Small intestine (tissue), 7 donors: ENCODE results near the gene DNAJC25. TPM values are rescaled to one million over a fixed set of nuclear protein-coding genes. Genes with fewer than 3 reads are reported as not detected.

Source experiments
- DNase-seq, 2 donors: peaks; one replicate each; pipeline versions ENCODE4 v3.0.0 to v3.0.0-alpha.2; 2013
- FAIRE-seq: peaks from 2 replicates; lab custom pipeline; 2012; peaks lifted over from hg19 to GRCh38; lab: Jason Lieb, UNC
- H3K27ac ChIP-seq, 3 donors: one replicate each; pipeline ENCODE4 v1.5.1; 2013; ENCODE audit warnings: low read length in 2 of 3, mild to moderate bottlenecking in 2 of 3, control low read depth in 1 of 3, inconsistent platforms in 1 of 3, low read depth in 1 of 3, moderate library complexity in 1 of 3
- H3K27me3 ChIP-seq, 3 donors: one replicate each; pipeline ENCODE4 v1.6.1; 2013; ENCODE audit warnings: low read length in 3 of 3, inconsistent platforms in 1 of 3; ENCODE audit not compliant: control insufficient read depth in 3 of 3, insufficient read depth in 3 of 3
- H3K36me3 ChIP-seq, 3 donors: one replicate each; pipeline ENCODE4 v1.6.1; 2013; ENCODE audit warnings: low read length in 3 of 3, inconsistent platforms in 1 of 3, low read depth in 1 of 3, mild to moderate bottlenecking in 1 of 3, moderate library complexity in 1 of 3; ENCODE audit not compliant: control insufficient read depth in 3 of 3, insufficient read depth in 2 of 3
- H3K4me1 ChIP-seq, 3 donors: one replicate each; pipeline ENCODE4 v1.6.1; 2013; ENCODE audit warnings: low read length in 2 of 3, inconsistent platforms in 1 of 3, low read depth in 1 of 3, mild to moderate bottlenecking in 1 of 3, moderate library complexity in 1 of 3; ENCODE audit not compliant: control insufficient read depth in 3 of 3, insufficient read depth in 2 of 3
- H3K4me3 ChIP-seq, 3 donors: one replicate each; pipeline ENCODE4 v1.5.1; 2013; ENCODE audit warnings: low read length in 3 of 3, control low read depth in 1 of 3, inconsistent platforms in 1 of 3, low read depth in 1 of 3, mild to moderate bottlenecking in 1 of 3, moderate library complexity in 1 of 3
- H3K9me3 ChIP-seq, 2 donors: one replicate each; pipeline ENCODE4 v1.6.1; 2013; ENCODE audit warnings: low read depth in 1 of 2, low read length in 1 of 2; ENCODE audit not compliant: control insufficient read depth in 2 of 2, insufficient read depth in 1 of 2
- WGBS, 3 donors: extraction: QIAGEN DNeasy Blood & Tissue Kit; methylation state at CpG; one replicate each; pipeline ENCODE4 v1.1.7; 2013; 5-methylcytosine and 5-hydroxymethylcytosine counted together
- polyA plus RNA-seq, 4 donors: library from polyadenylated mRNA; stranded (reverse) in 3 of 4; unstranded in 1 of 4; fragments of 200-250 nt in 3 of 4; fragments of 120-200 nt in 1 of 4; gene quantifications; one replicate each; pipeline versions ENCODE4 v1.2.1 to v1.2.3, GENCODE V29; 2013
- donor health status: healthy with polysubstance abuse.
- donor health status: control.
- donor health status: control.
- donor health status: Bipolar disorder and iron deficiency.
- donor health status: healthy.

Gene DNAJC25
- polyA plus RNA-seq, 4 donors = 2.7 to 14.3 (median 7.2) TPM

DNA sequence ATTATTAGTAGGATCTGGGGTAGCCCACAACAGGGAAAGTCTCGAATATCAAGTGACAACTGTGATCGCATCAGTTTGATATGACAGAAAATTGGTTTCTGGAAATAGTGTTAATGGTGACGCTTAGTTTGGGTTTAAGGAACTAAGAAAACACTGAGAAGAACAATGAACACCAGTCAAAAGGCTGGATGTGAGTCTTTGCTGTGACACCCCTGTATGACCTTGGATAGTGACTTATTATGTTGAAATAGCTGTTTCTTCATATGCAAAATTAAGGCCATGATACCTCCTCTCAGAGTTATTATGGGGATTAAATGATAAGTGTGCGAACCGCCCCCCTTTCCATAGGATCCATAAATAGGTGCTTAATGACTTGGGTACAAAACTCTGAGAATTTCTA, 926 bp downstream of the DNAJC25 start:
- FAIRE-seq = no peak
- Histone ChIP-seq H3K36me3 (no peaks in the 10 kb centered on the region), H3K9me3 (no peaks in the 10 kb centered on the region), H3K27ac (peak overlapping the region; percentile 79 to 91 (median 81)), H3K4me1 (peaks cover 9 to 25% (median 22%) of the 10 kb centered on the region in 3 donors), H3K4me3 (peak overlapping the region; percentile 82 to 89 (median 86)), H3K27me3 (no peaks in the 10 kb centered on the region)
- peak in 1 of 2 donors; percentile 58 for DNase-seq
- WGBS, 3 donors = 5 to 32% (median 16%) methylated on average over 5 of the region's 5 CpGs

DNA sequence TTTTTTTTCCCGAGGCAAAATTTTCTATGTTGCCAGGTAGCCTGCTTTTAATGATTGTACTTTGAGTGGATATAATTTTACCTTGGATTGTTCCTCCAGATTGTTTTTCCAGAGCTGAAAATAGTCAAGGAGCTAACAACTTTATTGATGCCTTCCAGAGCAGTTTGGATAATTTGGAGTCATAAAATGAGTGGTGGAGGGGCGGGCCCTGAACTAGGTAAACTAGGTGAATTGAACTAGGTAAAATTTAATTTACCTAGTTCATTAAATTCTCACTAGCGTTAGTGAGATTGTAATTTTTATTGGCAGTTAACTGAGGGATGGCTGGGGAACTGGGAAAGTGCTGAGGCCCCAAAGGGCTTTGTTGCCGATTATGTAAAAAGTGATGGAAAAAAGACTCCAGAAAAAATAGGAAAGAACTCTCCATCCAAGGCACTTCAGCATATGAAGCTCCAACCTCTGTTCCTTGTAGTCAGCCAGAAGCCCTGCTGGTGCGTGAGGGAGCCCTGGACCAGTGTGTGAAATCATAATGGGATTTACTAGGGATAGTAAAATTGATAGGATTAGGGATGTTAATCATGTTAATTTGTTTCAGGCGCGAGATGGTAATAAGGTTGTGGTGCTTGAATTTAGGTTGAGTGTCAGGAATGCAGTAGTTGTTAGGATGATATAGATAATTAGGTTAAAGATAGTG, 1.7 kb downstream of the DNAJC25 start:
- H3K4me3 ChIP-seq = peak overlapping the region in 2 of 3 donors; percentile 86 to 89
- WGBS, 3 donors = 41 to 68% (median 50%) methylated on average over 7 of the region's 7 CpGs
- FAIRE-seq (no peak), DNase-seq (peak in 1 of 2 donors; percentile 16)
- no peaks in the 10 kb centered on the region for H3K9me3 ChIP-seq
- H3K27ac ChIP-seq = peak overlapping the region in 1 of 3 donors; percentile 17
- peaks cover 9 to 28% (median 18%) of the 10 kb centered on the region in 3 donors for H3K4me1 ChIP-seq
- H3K36me3 ChIP-seq = no peaks in the 10 kb centered on the region
- no peaks in the 10 kb centered on the region for H3K27me3 ChIP-seq

DNA sequence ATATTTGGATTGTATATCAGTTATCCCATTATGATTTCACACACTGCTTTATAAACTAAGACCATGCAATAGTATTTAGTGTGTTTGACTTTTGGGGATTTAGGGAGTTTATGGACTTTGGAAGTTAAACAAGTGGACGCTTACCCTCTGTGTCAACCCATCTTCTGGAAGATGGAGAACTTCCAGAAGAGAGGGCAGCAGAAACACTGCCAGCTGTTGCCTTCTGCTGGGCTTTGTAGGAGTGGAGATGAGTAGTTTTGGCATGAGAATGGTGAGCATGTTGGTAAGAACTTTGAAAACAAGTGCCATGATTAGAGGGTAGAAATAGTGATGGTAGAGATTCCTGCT, 2.2 kb downstream of the DNAJC25 start:
- 50 to 75% (median 69%) methylated on average over 1 of the region's 1 CpG for WGBS, 3 donors
- FAIRE-seq (no peak), DNase-seq (no peak)
- Histone ChIP-seq H3K4me1 (peaks cover 9 to 28% (median 13%) of the 10 kb centered on the region in 3 donors), H3K27me3 (no peaks in the 10 kb centered on the region), H3K4me3 (peak overlapping the region in 1 of 3 donors; percentile 89), H3K36me3 (no peaks in the 10 kb centered on the region), H3K27ac (no peak overlapping the region), H3K9me3 (no peaks in the 10 kb centered on the region)

DNA sequence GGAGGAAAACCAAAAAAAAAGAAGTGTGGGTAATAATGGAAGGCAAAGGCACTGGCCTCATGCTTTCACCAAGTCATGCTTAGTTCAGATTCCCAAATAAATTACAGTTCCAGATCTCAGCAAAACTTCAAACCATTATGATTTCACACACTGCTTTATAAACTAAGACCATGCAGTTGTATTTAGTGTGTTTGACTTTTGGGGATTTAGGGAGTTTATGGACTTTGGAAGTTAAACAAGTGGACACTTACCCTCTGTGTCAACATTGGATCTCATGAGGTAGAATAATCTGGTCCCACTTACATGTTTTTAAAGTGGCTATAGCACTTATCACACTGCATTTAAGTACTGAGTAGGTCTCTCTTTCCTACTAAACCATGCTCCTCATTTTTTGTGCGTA, 3.7 kb downstream of the DNAJC25 start:
- no peaks in the 10 kb centered on the region for H3K27me3 ChIP-seq
- H3K27ac ChIP-seq = no peak overlapping the region
- no peaks in the 10 kb centered on the region for H3K36me3 ChIP-seq
- WGBS, 3 donors = 46 to 65% (median 61%) methylated on average over 1 of the region's 1 CpG
- peaks cover 9 to 28% (median 10%) of the 10 kb centered on the region in 3 donors for H3K4me1 ChIP-seq
- no peaks in the 10 kb centered on the region for H3K9me3 ChIP-seq
- no peak for FAIRE-seq
- no peak overlapping the region for H3K4me3 ChIP-seq
- DNase-seq = no peak

DNA sequence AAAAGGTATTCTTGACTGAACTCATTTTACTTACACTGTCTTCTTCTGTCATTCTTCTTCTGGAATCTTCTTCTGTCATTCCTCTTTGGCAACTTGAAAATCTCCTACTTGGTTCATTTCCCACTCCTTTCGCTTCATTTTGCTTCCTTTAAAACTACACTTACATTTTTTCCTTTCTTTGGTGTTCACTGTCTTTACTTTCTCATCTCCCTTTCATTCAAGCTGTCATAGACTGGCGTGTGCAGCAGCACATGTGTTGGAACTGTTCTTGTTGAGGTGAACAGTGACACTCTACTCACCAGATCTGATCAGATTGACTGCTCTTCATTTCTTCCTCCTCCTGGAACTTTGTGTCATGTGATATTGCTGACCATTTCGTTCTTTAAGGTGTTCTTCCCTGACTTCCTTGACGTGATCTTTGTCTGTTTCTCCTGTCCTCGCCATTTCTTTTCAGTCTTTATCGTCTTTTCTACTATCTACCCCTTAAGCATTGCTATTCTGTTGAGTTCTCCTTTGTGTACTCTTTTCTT, 6.4 kb downstream of the DNAJC25 start:
- no peaks in the 10 kb centered on the region for H3K9me3 ChIP-seq
- no peak overlapping the region for H3K4me3 ChIP-seq
- peak overlapping the region in 1 of 3 donors; percentile 43 for H3K27ac ChIP-seq
- FAIRE-seq = no peak
- DNase-seq = no peak
- no peaks in the 10 kb centered on the region for H3K36me3 ChIP-seq
- WGBS, 3 donors = 38 to 77% (median 57%) methylated on average over 6 of the region's 6 CpGs
- H3K4me1 ChIP-seq = peaks cover 9 to 24% (median 9%) of the 10 kb centered on the region in 3 donors
- no peaks in the 10 kb centered on the region for H3K27me3 ChIP-seq

GRCh38 chr9:111644195-111644772, 13.2 kb downstream of the DNAJC25 start:
- H3K27me3 ChIP-seq = no peaks in the 10 kb centered on the region
- peaks cover 0 to 7% (median 4%) of the 10 kb centered on the region in 3 donors for H3K36me3 ChIP-seq
- H3K4me3 ChIP-seq = no peak overlapping the region
- no peak overlapping the region for H3K27ac ChIP-seq
- 88 to 89% (median 89%) methylated on average over 8 of the region's 8 CpGs for whole genome bisulfite sequencing, 3 donors
- no peaks in the 10 kb centered on the region for H3K9me3 ChIP-seq
- no peak for FAIRE-seq
- DNase-seq = no peak
- peaks cover 0 to 2% (median 0%) of the 10 kb centered on the region in 3 donors for H3K4me1 ChIP-seq

DNA sequence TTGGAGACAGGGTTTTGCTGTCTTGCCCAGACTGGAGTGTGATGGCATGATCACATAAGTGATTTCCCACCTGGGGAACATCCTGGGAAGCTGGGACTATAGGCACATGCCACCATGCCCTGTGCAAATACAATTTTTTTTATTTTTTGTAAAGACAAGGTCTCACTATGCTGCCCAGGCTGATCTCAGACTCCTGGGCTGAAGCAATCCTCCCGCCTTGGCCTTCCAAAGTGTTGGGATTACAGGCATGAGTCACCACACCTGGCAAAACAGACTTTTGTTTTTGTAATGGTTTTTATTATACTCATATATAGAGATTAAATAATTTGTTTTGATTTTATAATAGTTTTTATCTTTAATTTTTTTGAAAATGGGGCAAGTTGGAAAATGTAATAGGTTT, 14.7 kb downstream of the DNAJC25 start:
- H3K9me3 ChIP-seq = no peaks in the 10 kb centered on the region
- DNase-seq (peak in 1 of 2 donors; percentile 35), FAIRE-seq (no peak)
- peaks cover 0 to 2% (median 0%) of the 10 kb centered on the region in 3 donors for H3K4me1 ChIP-seq
- no peak overlapping the region for H3K4me3 ChIP-seq
- 57 to 77% (median 62%) methylated on average over 1 of the region's 1 CpG for WGBS, 3 donors
- no peak overlapping the region for H3K27ac ChIP-seq
- H3K36me3 ChIP-seq = peaks cover 0 to 9% (median 4%) of the 10 kb centered on the region in 3 donors
- no peaks in the 10 kb centered on the region for H3K27me3 ChIP-seq

GRCh38 chr9:111646417-111646816, 15.3 kb downstream of the DNAJC25 start:
- H3K36me3 ChIP-seq = peaks cover 0 to 10% (median 4%) of the 10 kb centered on the region in 3 donors
- H3K4me3 ChIP-seq = no peak overlapping the region
- no peaks in the 10 kb centered on the region for H3K9me3 ChIP-seq
- WGBS, 3 donors = 57 to 79% (median 67%) methylated on average over 2 of the region's 2 CpGs
- DNase-seq (no peak), FAIRE-seq (no peak)
- H3K27me3 ChIP-seq = no peaks in the 10 kb centered on the region
- no peak overlapping the region for H3K27ac ChIP-seq
- H3K4me1 ChIP-seq = peaks cover 0 to 2% (median 0%) of the 10 kb centered on the region in 3 donors
